HFF-Myc (cell line): ENCODE results near the gene DOC2A.

Experiments used
- DNase-seq: peaks from one replicate; pipeline ENCODE4 v3.0.0-alpha.2; 2011; ENCODE audit warnings: low read depth; ENCODE audit errors: extremely low read depth
- H3K4me3 ChIP-seq: replicated peaks from 2 replicates; pipeline ENCODE4 v1.5.1; 2011; ENCODE audit warnings: low read depth, mild to moderate bottlenecking, control low read depth, low read length
- TF ChIP-seq, protein P1 (sequence below): IDR thresholded peaks from 2 replicates; pipeline ENCODE4 v1.5.1; 2012; ENCODE audit warnings: mild to moderate bottlenecking, low read depth, low read length, control low read depth; ENCODE audit errors: missing control alignments

The DOC2A gene

DNA sequence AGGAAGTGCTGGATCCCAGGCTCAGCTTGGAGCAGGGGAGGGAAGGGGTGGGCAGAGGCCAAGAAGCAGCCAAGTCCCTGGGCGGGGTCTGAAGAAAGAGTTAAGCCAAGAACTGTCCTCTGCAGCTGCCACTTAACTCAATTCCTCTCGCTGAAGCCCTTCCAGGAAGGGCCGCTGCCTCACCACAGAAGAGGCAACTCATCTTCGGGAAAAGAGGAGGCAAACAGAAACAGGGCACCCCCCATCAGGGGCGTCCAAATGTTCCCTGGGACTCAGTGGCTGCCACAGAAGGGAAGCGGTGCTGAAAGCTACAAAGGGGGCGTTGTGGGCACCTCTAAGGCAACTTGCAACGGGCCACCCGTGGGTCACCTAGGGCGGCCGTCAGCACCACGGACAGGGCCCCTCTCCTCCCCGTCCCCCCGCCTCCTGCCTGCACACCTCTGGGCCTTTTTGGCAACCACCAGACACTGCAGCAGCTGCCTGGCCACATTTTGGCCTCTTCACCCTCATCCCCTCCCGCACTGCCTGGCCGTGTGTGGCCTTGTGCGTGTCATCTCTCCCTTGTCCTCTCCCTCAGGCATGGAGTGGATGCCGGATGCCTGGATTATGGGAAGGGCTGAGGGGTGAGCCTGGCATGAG, 17.7 kb upstream of the DOC2A start:
- H3K4me3 ChIP-seq: no peak overlapping the region
- TF ChIP-seq, protein P1, sequence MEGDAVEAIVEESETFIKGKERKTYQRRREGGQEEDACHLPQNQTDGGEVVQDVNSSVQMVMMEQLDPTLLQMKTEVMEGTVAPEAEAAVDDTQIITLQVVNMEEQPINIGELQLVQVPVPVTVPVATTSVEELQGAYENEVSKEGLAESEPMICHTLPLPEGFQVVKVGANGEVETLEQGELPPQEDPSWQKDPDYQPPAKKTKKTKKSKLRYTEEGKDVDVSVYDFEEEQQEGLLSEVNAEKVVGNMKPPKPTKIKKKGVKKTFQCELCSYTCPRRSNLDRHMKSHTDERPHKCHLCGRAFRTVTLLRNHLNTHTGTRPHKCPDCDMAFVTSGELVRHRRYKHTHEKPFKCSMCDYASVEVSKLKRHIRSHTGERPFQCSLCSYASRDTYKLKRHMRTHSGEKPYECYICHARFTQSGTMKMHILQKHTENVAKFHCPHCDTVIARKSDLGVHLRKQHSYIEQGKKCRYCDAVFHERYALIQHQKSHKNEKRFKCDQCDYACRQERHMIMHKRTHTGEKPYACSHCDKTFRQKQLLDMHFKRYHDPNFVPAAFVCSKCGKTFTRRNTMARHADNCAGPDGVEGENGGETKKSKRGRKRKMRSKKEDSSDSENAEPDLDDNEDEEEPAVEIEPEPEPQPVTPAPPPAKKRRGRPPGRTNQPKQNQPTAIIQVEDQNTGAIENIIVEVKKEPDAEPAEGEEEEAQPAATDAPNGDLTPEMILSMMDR: no peak
- no peak for DNase-seq

GRCh38 chr16:30027588-30028437, 17.0 kb upstream of the DOC2A start:
- DNase-seq: no peak
- no peak overlapping the region for H3K4me3 ChIP-seq
- TF ChIP-seq, protein P1: no peak

DNA sequence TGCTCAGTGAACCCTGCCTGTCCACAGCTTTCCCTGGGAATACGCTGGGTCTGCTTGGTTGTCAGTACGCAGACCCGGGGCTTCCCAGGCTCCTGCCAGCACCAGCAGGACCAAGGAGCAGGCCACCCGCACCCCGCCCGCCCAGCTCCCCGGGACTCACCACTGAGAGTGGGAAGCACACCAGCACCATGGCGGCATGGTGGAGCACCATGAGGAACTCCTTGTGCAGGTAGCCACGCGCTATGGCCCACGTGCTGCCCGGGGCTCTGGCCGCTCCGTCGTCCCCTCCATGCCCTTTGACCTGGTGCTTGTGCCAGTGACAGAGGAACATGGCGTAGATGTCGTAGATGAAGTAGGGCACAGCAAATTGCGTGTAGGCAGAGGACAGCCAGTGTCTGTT, 15.6 kb upstream of the DOC2A start:
- H3K4me3 ChIP-seq: no peak overlapping the region
- TF ChIP-seq, protein P1: no peak
- no peak for DNase-seq

GRCh38 chr16:30025574-30025973, 14.7 kb upstream of the DOC2A start:
- H3K4me3 ChIP-seq: no peak overlapping the region
- TF ChIP-seq, protein P1: no peak
- no peak for DNase-seq

GRCh38 chr16:30025156-30025555, 14.3 kb upstream of the DOC2A start:
- TF ChIP-seq, protein P1: no peak

GRCh38 chr16:30024451-30024850, 13.6 kb upstream of the DOC2A start:
- H3K4me3 ChIP-seq: no peak overlapping the region
- no peak for DNase-seq
- TF ChIP-seq, protein P1: no peak

More at GRCh38 chr16:30025156-30025555, 14.3 kb upstream of the DOC2A start:
- H3K4me3 ChIP-seq: no peak overlapping the region
- DNase-seq: no peak
